Activated CD8-positive, alpha-beta T cell treated with anti-CD3 and anti-CD28 coated beads, Interleukin-2, amount 10 ng/mL, durations not matched to agents 7 days and 5 days (primary cell): Measurements from ENCODE around the gene PRRX1. TPM values are rescaled to one million over a fixed set of nuclear protein-coding genes. Genes with fewer than 3 reads are reported as not detected.

Experiments used
- ATAC-seq: fragments of 150-1000 bp; cut with Tn5 transposase; one replicate; pipeline ENCODE4 v1.10.0; 2021; ENCODE audit warnings: moderate library complexity
- CTCF ChIA-PET: fragments of 350-600 bp; sonication (Branson Sonifier 250); formaldehyde crosslinking; loops from one replicate; lab custom pipeline; 2021; ENCODE audit warnings: antibody characterized with exemption; lab: Charles Lee
- POLR2A ChIA-PET: fragments of 350-600 bp; sonication (Branson Sonifier 250); formaldehyde crosslinking; loops from one replicate; lab custom pipeline; 2021; ENCODE audit warnings: antibody characterized with exemption; lab: Charles Lee
- DNase-seq: peaks from one replicate; pipeline ENCODE4 v3.0.0-alpha.2; 2020
- H3K27ac Mint-ChIP-seq: one replicate; pipeline ENCODE4 v1.8.0; 2021; ENCODE audit warnings: mild to moderate bottlenecking, mixed read lengths
- H3K27me3 Mint-ChIP-seq: one replicate; pipeline ENCODE4 v1.8.0; 2021; ENCODE audit warnings: low read depth, mixed read lengths
- H3K36me3 Mint-ChIP-seq: one replicate; pipeline ENCODE4 v1.8.0; 2021; ENCODE audit warnings: low read depth, mixed read lengths
- H3K4me1 Mint-ChIP-seq: one replicate; pipeline ENCODE4 v1.8.0; 2021; ENCODE audit warnings: low read depth, mixed read lengths
- H3K4me3 Mint-ChIP-seq: one replicate; pipeline ENCODE4 v1.8.0; 2021; ENCODE audit warnings: mild to moderate bottlenecking, mixed read lengths
- H3K9me3 Mint-ChIP-seq: one replicate; pipeline ENCODE4 v1.8.0; 2022; ENCODE audit warnings: mixed read lengths; ENCODE audit not compliant: insufficient read depth
- total RNA-seq, 2 experiments: library from RNA; stranded (reverse); gene quantifications; one replicate each; pipeline ENCODE4 v1.2.3, GENCODE V29; 2021

The PRRX1 gene
- total RNA-seq, 2 experiments from 2014 or later = not detected

GRCh38 chr1:170696591-170697290, 32.8 kb downstream of the PRRX1 start:
- ChIA-PET POLR2A (no interaction called here), CTCF (no interaction called here)
- ATAC-seq (no peak), DNase-seq (no peak)
- Mint-ChIP-seq H3K4me3 (no peak overlapping the region), H3K27ac (no peak overlapping the region), H3K36me3 (no peaks in the 10 kb centered on the region), H3K27me3 (peaks cover 2% of the 10 kb centered on the region), H3K9me3 (no peaks in the 10 kb centered on the region), H3K4me1 (no peaks in the 10 kb centered on the region)

DNA sequence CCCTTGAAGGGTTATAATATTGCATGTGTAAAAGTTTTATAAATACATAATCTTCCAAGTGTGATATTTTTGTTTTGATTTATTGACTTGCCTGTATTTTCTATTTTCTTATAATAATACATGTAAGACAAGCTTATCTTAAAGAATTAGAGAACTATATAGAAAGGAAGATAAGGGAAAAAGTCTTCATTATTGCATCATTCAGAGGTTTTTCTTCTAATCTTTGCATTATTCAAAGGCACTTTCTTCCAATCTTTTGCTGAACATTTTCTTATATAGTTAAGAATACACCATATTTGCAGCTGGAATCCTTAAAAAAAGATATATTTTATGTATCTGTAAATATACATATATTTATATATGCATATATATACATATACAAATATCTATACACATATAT, 33.4 kb downstream of the PRRX1 start:
- no peaks in the 10 kb centered on the region for H3K36me3 Mint-ChIP-seq
- H3K27ac Mint-ChIP-seq = no peak overlapping the region
- no peak overlapping the region for H3K4me3 Mint-ChIP-seq
- DNase-seq (no peak), ATAC-seq (no peak)
- CTCF ChIA-PET = no interaction called here
- H3K27me3 Mint-ChIP-seq = peaks cover 2% of the 10 kb centered on the region
- POLR2A ChIA-PET = no interaction called here
- H3K9me3 Mint-ChIP-seq = no peaks in the 10 kb centered on the region
- no peaks in the 10 kb centered on the region for H3K4me1 Mint-ChIP-seq

- no peaks in the 10 kb centered on the region for H3K4me1 Mint-ChIP-seq
- H3K36me3 Mint-ChIP-seq = no peaks in the 10 kb centered on the region
- ChIA-PET POLR2A (no interaction called here), CTCF (no interaction called here)
- ATAC-seq (no peak), DNase-seq (no peak)
- no peak overlapping the region for H3K27ac Mint-ChIP-seq
- H3K4me3 Mint-ChIP-seq = no peak overlapping the region
- H3K9me3 Mint-ChIP-seq = no peaks in the 10 kb centered on the region
- H3K27me3 Mint-ChIP-seq = no peaks in the 10 kb centered on the region
Observed at GRCh38 chr1:170698301-170699275, 34.7 kb downstream of the PRRX1 start.

DNA sequence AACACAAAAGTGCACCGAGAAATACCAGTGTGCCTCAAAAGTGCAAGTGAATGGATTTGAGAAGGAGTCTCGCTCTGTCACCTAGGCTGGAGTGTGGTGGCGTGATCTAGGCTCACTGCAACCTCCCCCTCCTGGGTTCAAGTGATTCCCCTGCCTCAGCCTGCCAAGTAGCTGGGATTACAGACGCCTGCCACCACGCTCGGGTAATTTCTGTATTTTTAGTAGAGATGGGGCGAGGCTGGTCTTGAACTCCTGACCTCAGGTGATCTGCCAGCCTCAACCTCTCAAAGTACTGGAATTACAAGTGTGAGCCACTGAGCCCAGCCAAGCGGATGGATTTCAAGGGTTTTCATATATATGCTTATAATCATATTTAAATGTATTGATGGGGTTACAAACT, 35.8 kb downstream of the PRRX1 start:
- Mint-ChIP-seq H3K4me3 (no peak overlapping the region), H3K4me1 (no peaks in the 10 kb centered on the region), H3K27me3 (no peaks in the 10 kb centered on the region), H3K36me3 (no peaks in the 10 kb centered on the region), H3K9me3 (no peaks in the 10 kb centered on the region), H3K27ac (no peak overlapping the region)
- DNase-seq (no peak), ATAC-seq (no peak)
- CTCF ChIA-PET = no interaction called here
- POLR2A ChIA-PET = no interaction called here

- H3K27me3 Mint-ChIP-seq = no peaks in the 10 kb centered on the region
- H3K4me3 Mint-ChIP-seq = no peak overlapping the region
- H3K27ac Mint-ChIP-seq = no peak overlapping the region
- DNase-seq (no peak), ATAC-seq (no peak)
- no peaks in the 10 kb centered on the region for H3K4me1 Mint-ChIP-seq
- H3K9me3 Mint-ChIP-seq = no peaks in the 10 kb centered on the region
- ChIA-PET CTCF (no interaction called here), POLR2A (no interaction called here)
- no peaks in the 10 kb centered on the region for H3K36me3 Mint-ChIP-seq
Observed at GRCh38 chr1:170700842-170701615, 37.1 kb downstream of the PRRX1 start.

DNA sequence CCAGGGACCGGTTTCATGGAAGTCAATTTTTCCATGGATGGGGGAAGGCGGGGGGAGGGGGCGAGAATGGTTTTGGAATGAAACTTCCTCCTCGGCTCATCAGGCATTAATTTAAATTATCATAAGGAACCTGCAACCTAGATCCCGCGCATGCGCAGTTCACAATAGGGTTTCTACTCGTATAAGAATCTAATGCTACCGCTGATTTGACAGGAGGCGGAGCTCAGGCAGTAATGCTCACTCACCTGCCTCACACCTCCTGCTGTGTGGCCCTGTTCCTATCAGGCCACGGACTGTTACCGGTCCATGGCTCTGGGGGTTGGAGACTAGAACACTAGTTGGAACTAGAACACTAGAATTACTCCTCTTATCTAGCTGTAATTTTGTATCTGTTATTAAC, 38.0 kb downstream of the PRRX1 start:
- POLR2A ChIA-PET = no interaction called here
- no peaks in the 10 kb centered on the region for H3K36me3 Mint-ChIP-seq
- no peaks in the 10 kb centered on the region for H3K27me3 Mint-ChIP-seq
- ATAC-seq (no peak), DNase-seq (no peak)
- H3K4me1 Mint-ChIP-seq = no peaks in the 10 kb centered on the region
- CTCF ChIA-PET = no interaction called here
- no peak overlapping the region for H3K27ac Mint-ChIP-seq
- H3K9me3 Mint-ChIP-seq = no peaks in the 10 kb centered on the region
- H3K4me3 Mint-ChIP-seq = no peak overlapping the region

GRCh38 chr1:170703591-170703990, 39.7 kb downstream of the PRRX1 start:
- Mint-ChIP-seq H3K4me1 (no peaks in the 10 kb centered on the region), H3K9me3 (no peaks in the 10 kb centered on the region), H3K27me3 (no peaks in the 10 kb centered on the region), H3K4me3 (no peak overlapping the region), H3K36me3 (no peaks in the 10 kb centered on the region), H3K27ac (no peak overlapping the region)
- DNase-seq = no peak
- POLR2A ChIA-PET = no interaction called here
- CTCF ChIA-PET = interaction anchor here (1.4 kb wide), 1 partner anchor 226 kb away, joined by 4 read pairs; no protein-coding TSS in a partner anchor
- no peak for ATAC-seq

- CTCF ChIA-PET = interaction anchor here (1.4 kb wide), 1 partner anchor 226 kb away, joined by 4 read pairs; no protein-coding TSS in a partner anchor
Observed at GRCh38 chr1:170704256-170704655, 40.3 kb downstream of the PRRX1 start.

GRCh38 chr1:170705981-170706380, 42.0 kb downstream of the PRRX1 start:
- Mint-ChIP-seq H3K36me3 (no peaks in the 10 kb centered on the region), H3K27me3 (no peaks in the 10 kb centered on the region), H3K4me3 (no peak overlapping the region), H3K4me1 (no peaks in the 10 kb centered on the region), H3K9me3 (no peaks in the 10 kb centered on the region), H3K27ac (no peak overlapping the region)
- DNase-seq (no peak), ATAC-seq (no peak)
- POLR2A ChIA-PET = no interaction called here
- CTCF ChIA-PET = no interaction called here

More at GRCh38 chr1:170704256-170704655, 40.3 kb downstream of the PRRX1 start:
- ATAC-seq = no peak
- DNase-seq = no peak
- Mint-ChIP-seq H3K27me3 (no peaks in the 10 kb centered on the region), H3K4me1 (no peaks in the 10 kb centered on the region), H3K27ac (no peak overlapping the region), H3K36me3 (no peaks in the 10 kb centered on the region), H3K9me3 (no peaks in the 10 kb centered on the region), H3K4me3 (no peak overlapping the region)
- POLR2A ChIA-PET = no interaction called here

GRCh38 chr1:170707117-170707516, 43.2 kb downstream of the PRRX1 start:
- H3K4me3 Mint-ChIP-seq = no peak overlapping the region
- DNase-seq = no peak
- no peaks in the 10 kb centered on the region for H3K4me1 Mint-ChIP-seq
- CTCF ChIA-PET = no interaction called here
- POLR2A ChIA-PET = no interaction called here
- H3K36me3 Mint-ChIP-seq = no peaks in the 10 kb centered on the region
- no peak for ATAC-seq
- H3K27me3 Mint-ChIP-seq = no peaks in the 10 kb centered on the region
- H3K27ac Mint-ChIP-seq = no peak overlapping the region
- no peaks in the 10 kb centered on the region for H3K9me3 Mint-ChIP-seq

GRCh38 chr1:170707959-170708655, 44.2 kb downstream of the PRRX1 start:
- ATAC-seq = no peak
- Mint-ChIP-seq H3K4me3 (no peak overlapping the region), H3K9me3 (no peaks in the 10 kb centered on the region)

More at GRCh38 chr1:170707959-170708655, 44.2 kb downstream of the PRRX1 start:
- H3K27ac Mint-ChIP-seq = no peak overlapping the region
- POLR2A ChIA-PET = no interaction called here
- CTCF ChIA-PET = no interaction called here
- no peaks in the 10 kb centered on the region for H3K36me3 Mint-ChIP-seq
- no peaks in the 10 kb centered on the region for H3K27me3 Mint-ChIP-seq
- DNase-seq = no peak
- H3K4me1 Mint-ChIP-seq = no peaks in the 10 kb centered on the region
